NCI-H128 (cell line): ENCODE measurements around the gene APOD.

Source experiments
- DNase-seq: peaks from one replicate; lab custom pipeline; 2025; ENCODE audit not compliant: unreplicated experiment; lab: John Stamatoyannopoulos, UW

The APOD gene

GRCh38 chr3:195531683-195532082 lies 52.1 kb downstream of the APOD start:
- no peak for DNase-seq

GRCh38 chr3:195526492-195526891 lies 57.2 kb downstream of the APOD start:
- DNase-seq: no peak

- DNase-seq: no peak
Observed at GRCh38 chr3:195524171-195524896, 59.4 kb downstream of the APOD start.

- DNase-seq: peak; percentile 18
Observed at GRCh38 chr3:195522254-195523023, 61.3 kb downstream of the APOD start.
